ENCODE data around the gene MGAM2.

Gene MGAM2

GRCh38 chr7:142180426-142180825, 68.9 kb downstream of the MGAM2 start:
- DNase-seq, result no peak

- no peak for DNase-seq
These were observed 69.7 kb downstream of the MGAM2 start for GRCh38 chr7:142181211-142181610.

GRCh38 chr7:142181966-142182365, 70.4 kb downstream of the MGAM2 start:
- DNase-seq, result no peak

GRCh38 chr7:142185069-142185468, 73.6 kb downstream of the MGAM2 start:
- no peak for DNase-seq

- no peak for DNase-seq
These were observed 74.3 kb downstream of the MGAM2 start for GRCh38 chr7:142185801-142186200.

GRCh38 chr7:142188154-142188553, 76.6 kb downstream of the MGAM2 start:
- no peak for DNase-seq

- no peak for DNase-seq
These were observed 77.3 kb downstream of the MGAM2 start for GRCh38 chr7:142188846-142189245.

- no peak for DNase-seq
These were observed 82.7 kb downstream of the MGAM2 start for GRCh38 chr7:142194201-142194600.

GRCh38 chr7:142196066-142196840, 84.7 kb downstream of the MGAM2 start:
- no peak for DNase-seq

- DNase-seq, result no peak
These were observed 88.7 kb downstream of the MGAM2 start for GRCh38 chr7:142200206-142200605.

GRCh38 chr7:142228537-142229104, 117.1 kb downstream of the MGAM2 start:
- DNase-seq, result no peak

- no peak for DNase-seq
These were observed 120.2 kb downstream of the MGAM2 start for GRCh38 chr7:142231716-142232115.

- no peak for DNase-seq
These were observed 129.0 kb downstream of the MGAM2 start for GRCh38 chr7:142240546-142240945.

GRCh38 chr7:142243823-142244222, 132.3 kb downstream of the MGAM2 start:
- no peak for DNase-seq

GRCh38 chr7:142248166-142249160, 136.9 kb downstream of the MGAM2 start:
- DNase-seq, result no peak

- no peak for DNase-seq
These were observed 138.4 kb downstream of the MGAM2 start for GRCh38 chr7:142249918-142250317.

GRCh38 chr7:142250705-142251104, 139.2 kb downstream of the MGAM2 start:
- no peak for DNase-seq

- no peak for DNase-seq
These were observed 146.4 kb downstream of the MGAM2 start, which contains the start of gene PRSS58 for GRCh38 chr7:142257958-142258357. PRSS58 (minus strand) TSS chr7:142258058; CDS start chr7:142257707, 351 bp downstream.

- DNase-seq, result no peak
These were observed 152.3 kb downstream of the MGAM2 start for GRCh38 chr7:142263598-142264380.

Measured in stimulated activated CD4-positive, alpha-beta T cell treated with anti-CD3 and anti-CD28 coated beads, Interleukin-2, amount 100 ng/mL, for 24 hours (primary cell).